ENCODE measurements around the gene AAK1. TPM values are rescaled to one million over a fixed set of nuclear protein-coding genes. Genes with fewer than 3 reads are reported as not detected.

The AAK1 gene
- total and polyA plus RNA-seq, 7 donors = 5.4 to 35.7 (median 20.7) TPM

- TF ChIP-seq POLR2A (IDR thresholded peaks at IDR 0.05) (no peak), CTCF (IDR thresholded peaks at IDR 0.05) (no peak), POLR2AphosphoS5 (IDR thresholded peaks at IDR 0.05) (no peak), EP300 (IDR thresholded peaks at IDR 0.05) (no peak)
- Histone ChIP-seq H3K36me3 (peaks cover 0 to 38% (median 9%) of the 10 kb centered on the region in 4 donors), H3K9me3 (no peaks in the 10 kb centered on the region), H3K27me3 (no peaks in the 10 kb centered on the region), H3K4me1 (no peaks in the 10 kb centered on the region), H3K27ac (no peak overlapping the region), H3K4me3 (no peak overlapping the region)
- no peak for DNase-seq
- intact Hi-C loops (cut with DNase I) = no loop called here
Measured at GRCh38 chr2:69539549-69539908, 104.0 kb downstream of the AAK1 start.

- DNase-seq = no peak
- Histone ChIP-seq H3K27ac (no peak overlapping the region), H3K9me3 (no peaks in the 10 kb centered on the region), H3K36me3 (peaks cover 0 to 36% (median 9%) of the 10 kb centered on the region in 4 donors), H3K4me1 (no peaks in the 10 kb centered on the region), H3K4me3 (no peak overlapping the region), H3K27me3 (no peaks in the 10 kb centered on the region)
- intact Hi-C loops (cut with DNase I) = no loop called here
- WGBS, 2 donors = 60 to 82% methylated on average over 7 of the region's 7 CpGs
- TF ChIP-seq CTCF (IDR thresholded peaks at IDR 0.05) = no peak
Measured at GRCh38 chr2:69538872-69539548, 104.5 kb downstream of the AAK1 start.

GRCh38 chr2:69538249-69538648, 105.3 kb downstream of the AAK1 start:
- H3K27ac ChIP-seq = no peak overlapping the region
- no peaks in the 10 kb centered on the region for H3K27me3 ChIP-seq
- H3K36me3 ChIP-seq = peaks cover 0 to 37% (median 10%) of the 10 kb centered on the region in 4 donors
- 95 to 96% methylated on average over 4 of the region's 4 CpGs for WGBS, 2 donors
- intact Hi-C loops (cut with DNase I) = no loop called here
- H3K4me3 ChIP-seq = no peak overlapping the region
- H3K4me1 ChIP-seq = no peaks in the 10 kb centered on the region
- no peak for DNase-seq
- H3K9me3 ChIP-seq = peaks cover 0 to under 1% (median 0%) of the 10 kb centered on the region in 4 donors
- TF ChIP-seq CTCF (IDR thresholded peaks at IDR 0.05) (no peak), POLR2AphosphoS5 (IDR thresholded peaks at IDR 0.05) (no peak), POLR2A (IDR thresholded peaks at IDR 0.05) (no peak), EP300 (IDR thresholded peaks at IDR 0.05) (no peak)

GRCh38 chr2:69535817-69536241, 107.7 kb downstream of the AAK1 start:
- Histone ChIP-seq H3K4me1 (no peaks in the 10 kb centered on the region), H3K27ac (no peak overlapping the region), H3K27me3 (no peaks in the 10 kb centered on the region), H3K36me3 (peaks cover 0 to 40% (median 16%) of the 10 kb centered on the region in 4 donors), H3K4me3 (no peak overlapping the region), H3K9me3 (peaks cover 0 to 3% (median 0%) of the 10 kb centered on the region in 4 donors)
- TF ChIP-seq EP300 (IDR thresholded peaks at IDR 0.05) (no peak), POLR2A (IDR thresholded peaks at IDR 0.05) (no peak)
- no peak for DNase-seq
- intact Hi-C loops (cut with DNase I) = no loop called here
- 68 to 81% methylated on average over 5 of the region's 5 CpGs for WGBS, 2 donors

- DNase-seq = no peak
- intact Hi-C loops (cut with DNase I) = no loop called here
- no peak overlapping the region for H3K27ac ChIP-seq
- 83 to 91% methylated on average over 7 of the region's 7 CpGs for WGBS, 2 donors
- H3K4me1 ChIP-seq = no peaks in the 10 kb centered on the region
- peaks cover 0 to 68% (median 14%) of the 10 kb centered on the region in 4 donors for H3K36me3 ChIP-seq
- no peak overlapping the region for H3K4me3 ChIP-seq
- H3K27me3 ChIP-seq = no peaks in the 10 kb centered on the region
- TF ChIP-seq POLR2AphosphoS5 (IDR thresholded peaks at IDR 0.05) (no peak), POLR2A (IDR thresholded peaks at IDR 0.05) (no peak), EP300 (IDR thresholded peaks at IDR 0.05) (no peak), CTCF (IDR thresholded peaks at IDR 0.05) (no peak)
- H3K9me3 ChIP-seq = peaks cover 0 to 3% (median 0%) of the 10 kb centered on the region in 4 donors
Measured at GRCh38 chr2:69531186-69531585, 112.4 kb downstream of the AAK1 start.
